ENCODE data around the gene NSRP1.

- TF ChIP-seq KDM1A (IDR thresholded peaks at IDR 0.05; ENCODE audit: borderline replicate concordance, low read length) (no peak), CTCF (IDR thresholded peaks at IDR 0.05; ENCODE audit: control extremely low read depth in 1 of 3, insufficient read depth in 1 of 3, low read depth in 1 of 3, low read length in 3 of 3) (no peak), SRF (IDR thresholded peaks at IDR 0.05; ENCODE audit: low read depth, low read length) (no peak), CREB1 (IDR thresholded peaks at IDR 0.05) (no peak), JUND (IDR thresholded peaks at IDR 0.05; ENCODE audit: low read length) (no peak), ZNF274 (IDR thresholded peaks at IDR 0.05; ENCODE audit: borderline replicate concordance, extremely low read depth, low read length) (no peak), YY1 (IDR thresholded peaks at IDR 0.05; ENCODE audit: low read depth, low read length) (no peak), POLR2AphosphoS5 (IDR thresholded peaks at IDR 0.05; ENCODE audit: low read depth, low read length) (no peak), POLR2A (IDR thresholded peaks at IDR 0.05; ENCODE audit: control extremely low read depth in 1 of 2, low read depth in 2 of 2, low read length in 2 of 2) (no peak), BRCA1 (IDR thresholded peaks at IDR 0.05; ENCODE audit: low read depth, low read length) (no peak)
Measured at GRCh38 chr17:30228011-30228410, 111.4 kb downstream of the NSRP1 start.
